ENCODE measurements around the gene EXOC3L2. TPM values are rescaled to one million over a fixed set of nuclear protein-coding genes. Genes with fewer than 3 reads are reported as not detected.

Gene EXOC3L2
- total and polyA plus RNA-seq, 10 of the 15 experiments (the other 5 are each of a cell fraction or from before 2014, with no cell fraction given), result not detected

DNA sequence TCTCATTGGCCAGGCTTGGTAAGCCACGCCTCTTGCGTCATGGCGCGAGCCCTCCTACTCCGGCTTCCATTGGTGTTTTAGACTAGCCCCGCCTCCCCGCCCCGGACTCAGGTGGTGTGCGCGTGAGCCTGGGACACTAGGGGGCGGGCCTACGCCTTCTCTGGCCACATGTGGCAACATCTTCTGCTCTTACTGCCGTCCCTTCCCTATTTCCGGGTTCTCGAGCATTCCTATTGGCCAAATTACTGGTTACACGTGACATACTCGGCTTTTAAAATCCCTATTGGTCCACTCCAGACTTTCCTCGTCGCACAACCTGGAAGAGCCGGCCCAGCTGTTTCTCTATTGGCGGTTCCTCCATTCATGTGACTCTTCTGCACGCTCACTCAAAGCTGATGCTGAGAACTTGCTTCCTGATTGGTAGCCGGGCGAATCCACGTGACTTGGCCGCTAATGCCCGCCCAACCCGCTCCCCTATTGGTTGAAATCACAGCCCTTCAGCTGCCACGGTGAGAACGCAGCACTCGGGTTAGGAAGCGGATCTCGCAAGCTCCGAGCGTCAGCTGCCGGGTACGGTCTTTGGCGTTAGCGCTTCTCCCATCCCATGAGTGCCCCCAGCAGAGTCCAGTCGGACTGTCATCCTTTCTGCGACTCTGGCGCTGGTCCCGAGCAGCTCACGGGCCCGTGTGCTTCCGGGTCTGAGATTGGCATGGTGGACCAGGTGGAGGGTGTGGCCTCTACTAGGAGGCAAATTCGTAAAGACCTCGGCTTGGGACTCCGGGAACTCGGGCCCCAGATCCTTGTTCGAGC is 66.7 kb downstream of the EXOC3L2 start, which contains the start of gene BLOC1S3 (continued):
- peak; percentile 72; the same call in 1 of the 2 replicates for TF ChIP-seq ATF7 (IDR thresholded peaks at IDR 0.05; ENCODE audit: low read depth)
- TF ChIP-seq, protein P1, sequence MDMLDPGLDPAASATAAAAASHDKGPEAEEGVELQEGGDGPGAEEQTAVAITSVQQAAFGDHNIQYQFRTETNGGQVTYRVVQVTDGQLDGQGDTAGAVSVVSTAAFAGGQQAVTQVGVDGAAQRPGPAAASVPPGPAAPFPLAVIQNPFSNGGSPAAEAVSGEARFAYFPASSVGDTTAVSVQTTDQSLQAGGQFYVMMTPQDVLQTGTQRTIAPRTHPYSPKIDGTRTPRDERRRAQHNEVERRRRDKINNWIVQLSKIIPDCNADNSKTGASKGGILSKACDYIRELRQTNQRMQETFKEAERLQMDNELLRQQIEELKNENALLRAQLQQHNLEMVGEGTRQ (IDR thresholded peaks at IDR 0.05; ENCODE audit: borderline replicate concordance, low read depth, low read length), result peak; percentile 80
- no peak for TF ChIP-seq NR2C2 (IDR thresholded peaks at IDR 0.05; ENCODE audit: borderline replicate concordance, control insufficient read depth, insufficient read length, low read depth)
- TF ChIP-seq HDAC6 (IDR thresholded peaks at IDR 0.05; ENCODE audit: unreplicated experiment), result no peak
- TF ChIP-seq, protein P2, sequence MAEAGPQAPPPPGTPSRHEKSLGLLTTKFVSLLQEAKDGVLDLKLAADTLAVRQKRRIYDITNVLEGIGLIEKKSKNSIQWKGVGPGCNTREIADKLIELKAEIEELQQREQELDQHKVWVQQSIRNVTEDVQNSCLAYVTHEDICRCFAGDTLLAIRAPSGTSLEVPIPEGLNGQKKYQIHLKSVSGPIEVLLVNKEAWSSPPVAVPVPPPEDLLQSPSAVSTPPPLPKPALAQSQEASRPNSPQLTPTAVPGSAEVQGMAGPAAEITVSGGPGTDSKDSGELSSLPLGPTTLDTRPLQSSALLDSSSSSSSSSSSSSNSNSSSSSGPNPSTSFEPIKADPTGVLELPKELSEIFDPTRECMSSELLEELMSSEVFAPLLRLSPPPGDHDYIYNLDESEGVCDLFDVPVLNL (IDR thresholded peaks at IDR 0.05; ENCODE audit: low read depth, low read length), result peak; percentile 84
- TF ChIP-seq STAT1 (conservative IDR thresholded peaks at IDR 0.05), result no peak
- no peak for TF ChIP-seq LARP7 (IDR thresholded peaks at IDR 0.05)
- TF ChIP-seq SIN3A (IDR thresholded peaks at IDR 0.05; ENCODE audit: low read depth, low read length), result peak; percentile 95; the same call in 1 of the 2 replicates
- TF ChIP-seq ASH2L (IDR thresholded peaks at IDR 0.05; ENCODE audit: borderline replicate concordance, low read depth), result no peak
- TF ChIP-seq SPI1 (IDR thresholded peaks at IDR 0.05; ENCODE audit: borderline replicate concordance, insufficient read depth, low read depth, low read length), result no peak; the same call in 1 of the 2 replicates
- TF ChIP-seq, protein P3, sequence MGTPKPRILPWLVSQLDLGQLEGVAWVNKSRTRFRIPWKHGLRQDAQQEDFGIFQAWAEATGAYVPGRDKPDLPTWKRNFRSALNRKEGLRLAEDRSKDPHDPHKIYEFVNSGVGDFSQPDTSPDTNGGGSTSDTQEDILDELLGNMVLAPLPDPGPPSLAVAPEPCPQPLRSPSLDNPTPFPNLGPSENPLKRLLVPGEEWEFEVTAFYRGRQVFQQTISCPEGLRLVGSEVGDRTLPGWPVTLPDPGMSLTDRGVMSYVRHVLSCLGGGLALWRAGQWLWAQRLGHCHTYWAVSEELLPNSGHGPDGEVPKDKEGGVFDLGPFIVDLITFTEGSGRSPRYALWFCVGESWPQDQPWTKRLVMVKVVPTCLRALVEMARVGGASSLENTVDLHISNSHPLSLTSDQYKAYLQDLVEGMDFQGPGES (IDR thresholded peaks at IDR 0.05), result peak; percentile 80; the same call in 1 of the 2 replicates
- TF ChIP-seq, protein P4, sequence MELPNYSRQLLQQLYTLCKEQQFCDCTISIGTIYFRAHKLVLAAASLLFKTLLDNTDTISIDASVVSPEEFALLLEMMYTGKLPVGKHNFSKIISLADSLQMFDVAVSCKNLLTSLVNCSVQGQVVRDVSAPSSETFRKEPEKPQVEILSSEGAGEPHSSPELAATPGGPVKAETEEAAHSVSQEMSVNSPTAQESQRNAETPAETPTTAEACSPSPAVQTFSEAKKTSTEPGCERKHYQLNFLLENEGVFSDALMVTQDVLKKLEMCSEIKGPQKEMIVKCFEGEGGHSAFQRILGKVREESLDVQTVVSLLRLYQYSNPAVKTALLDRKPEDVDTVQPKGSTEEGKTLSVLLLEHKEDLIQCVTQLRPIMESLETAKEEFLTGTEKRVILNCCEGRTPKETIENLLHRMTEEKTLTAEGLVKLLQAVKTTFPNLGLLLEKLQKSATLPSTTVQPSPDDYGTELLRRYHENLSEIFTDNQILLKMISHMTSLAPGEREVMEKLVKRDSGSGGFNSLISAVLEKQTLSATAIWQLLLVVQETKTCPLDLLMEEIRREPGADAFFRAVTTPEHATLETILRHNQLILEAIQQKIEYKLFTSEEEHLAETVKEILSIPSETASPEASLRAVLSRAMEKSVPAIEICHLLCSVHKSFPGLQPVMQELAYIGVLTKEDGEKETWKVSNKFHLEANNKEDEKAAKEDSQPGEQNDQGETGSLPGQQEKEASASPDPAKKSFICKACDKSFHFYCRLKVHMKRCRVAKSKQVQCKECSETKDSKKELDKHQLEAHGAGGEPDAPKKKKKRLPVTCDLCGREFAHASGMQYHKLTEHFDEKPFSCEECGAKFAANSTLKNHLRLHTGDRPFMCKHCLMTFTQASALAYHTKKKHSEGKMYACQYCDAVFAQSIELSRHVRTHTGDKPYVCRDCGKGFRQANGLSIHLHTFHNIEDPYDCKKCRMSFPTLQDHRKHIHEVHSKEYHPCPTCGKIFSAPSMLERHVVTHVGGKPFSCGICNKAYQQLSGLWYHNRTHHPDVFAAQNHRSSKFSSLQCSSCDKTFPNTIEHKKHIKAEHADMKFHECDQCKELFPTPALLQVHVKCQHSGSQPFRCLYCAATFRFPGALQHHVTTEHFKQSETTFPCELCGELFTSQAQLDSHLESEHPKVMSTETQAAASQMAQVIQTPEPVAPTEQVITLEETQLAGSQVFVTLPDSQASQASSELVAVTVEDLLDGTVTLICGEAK (IDR thresholded peaks at IDR 0.05; ENCODE audit: borderline replicate concordance), result no peak; the same call in 1 of the 2 replicates
- TF ChIP-seq MTA3 (IDR thresholded peaks at IDR 0.05; ENCODE audit: borderline replicate concordance, low read length), result no peak
- TF ChIP-seq, protein P5, sequence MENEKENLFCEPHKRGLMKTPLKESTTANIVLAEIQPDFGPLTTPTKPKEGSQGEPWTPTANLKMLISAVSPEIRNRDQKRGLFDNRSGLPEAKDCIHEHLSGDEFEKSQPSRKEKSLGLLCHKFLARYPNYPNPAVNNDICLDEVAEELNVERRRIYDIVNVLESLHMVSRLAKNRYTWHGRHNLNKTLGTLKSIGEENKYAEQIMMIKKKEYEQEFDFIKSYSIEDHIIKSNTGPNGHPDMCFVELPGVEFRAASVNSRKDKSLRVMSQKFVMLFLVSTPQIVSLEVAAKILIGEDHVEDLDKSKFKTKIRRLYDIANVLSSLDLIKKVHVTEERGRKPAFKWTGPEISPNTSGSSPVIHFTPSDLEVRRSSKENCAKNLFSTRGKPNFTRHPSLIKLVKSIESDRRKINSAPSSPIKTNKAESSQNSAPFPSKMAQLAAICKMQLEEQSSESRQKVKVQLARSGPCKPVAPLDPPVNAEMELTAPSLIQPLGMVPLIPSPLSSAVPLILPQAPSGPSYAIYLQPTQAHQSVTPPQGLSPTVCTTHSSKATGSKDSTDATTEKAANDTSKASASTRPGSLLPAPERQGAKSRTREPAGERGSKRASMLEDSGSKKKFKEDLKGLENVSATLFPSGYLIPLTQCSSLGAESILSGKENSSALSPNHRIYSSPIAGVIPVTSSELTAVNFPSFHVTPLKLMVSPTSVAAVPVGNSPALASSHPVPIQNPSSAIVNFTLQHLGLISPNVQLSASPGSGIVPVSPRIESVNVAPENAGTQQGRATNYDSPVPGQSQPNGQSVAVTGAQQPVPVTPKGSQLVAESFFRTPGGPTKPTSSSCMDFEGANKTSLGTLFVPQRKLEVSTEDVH (IDR thresholded peaks at IDR 0.05; ENCODE audit: low read depth, partially characterized antibody), result no peak
- peak; percentile 88 for TF ChIP-seq CHD2 (IDR thresholded peaks at IDR 0.05; ENCODE audit: borderline replicate concordance, low read depth, low read length)
- no peak for TF ChIP-seq BMI1 (IDR thresholded peaks at IDR 0.05; ENCODE audit: borderline replicate concordance)

Measured in GM12878 (cell line).